SK-MEL-5 (cell line): ENCODE data around the gene FUT6. TPM values are rescaled to one million over a fixed set of nuclear protein-coding genes. Genes with fewer than 3 reads are reported as not detected.

ENCODE experiments used
- DNase-seq: peaks from one replicate; pipeline ENCODE4 v3.0.0-alpha.2; 2016; ENCODE audit warnings: low read depth, low spot score
- in situ Hi-C: cut with HindIII; loops from 2 replicates; pipeline ENCODE4 v1.10.0; 2016; ENCODE audit warnings: low sequenced_read_pairs, high pct_unique_total_duplicates, low pct_unique_long_range_greater_than_20kb
- total RNA-seq: library from RNA; depleted of rRNA; stranded (reverse); fragments of >200 nt; shearing (Covaris generic); gene quantifications from 2 replicates; pipeline ENCODE4 v1.2.3, GENCODE V29; 2014

Gene FUT6
- total RNA-seq, 1 experiment from 2014 or later, result not detected

GRCh38 chr19:5818594-5818993 lies 20.9 kb downstream of the FUT6 start:
- in situ Hi-C loops, result no loop called here
- no peak for DNase-seq

GRCh38 chr19:5817218-5817617 lies 22.3 kb downstream of the FUT6 start:
- in situ Hi-C loops, result no loop called here
- no peak for DNase-seq

GRCh38 chr19:5814852-5815246 lies 24.7 kb downstream of the FUT6 start:
- no peak for DNase-seq
- in situ Hi-C loops, result no loop called here

GRCh38 chr19:5814123-5814851 lies 25.2 kb downstream of the FUT6 start:
- DNase-seq, result no peak
- in situ Hi-C loops, result no loop called here

- in situ Hi-C loops, result no loop called here
- DNase-seq, result no peak
These were observed 28.4 kb downstream of the FUT6 start for GRCh38 chr19:5811117-5811516.

- no peak for DNase-seq
- in situ Hi-C loops, result no loop called here
These were observed 30.0 kb downstream of the FUT6 start for GRCh38 chr19:5809469-5809868.

- no peak for DNase-seq
- in situ Hi-C loops, result no loop called here
These were observed 30.4 kb downstream of the FUT6 start for GRCh38 chr19:5809053-5809452.

- no peak for DNase-seq
- in situ Hi-C loops, result no loop called here
These were observed 31.2 kb downstream of the FUT6 start for GRCh38 chr19:5808120-5808816.

GRCh38 chr19:5806905-5807304 lies 32.6 kb downstream of the FUT6 start:
- in situ Hi-C loops, result no loop called here
- no peak for DNase-seq

GRCh38 chr19:5806133-5806489 lies 33.4 kb downstream of the FUT6 start:
- in situ Hi-C loops, result no loop called here

GRCh38 chr19:5805462-5806132 lies 33.9 kb downstream of the FUT6 start:
- DNase-seq, result peak; percentile 63
- in situ Hi-C loops, result no loop called here

More at GRCh38 chr19:5806133-5806489, 33.4 kb downstream of the FUT6 start:
- DNase-seq, result no peak

- DNase-seq, result peak; percentile 29
- in situ Hi-C loops, result no loop called here
These were observed 34.7 kb downstream of the FUT6 start, which contains the start of gene NRTN for GRCh38 chr19:5804516-5805461. NRTN (plus strand) TSS chr19:5805067; CDS start chr19:5824166, 19,099 bp downstream.

GRCh38 chr19:5803752-5804515 lies 35.6 kb downstream of the FUT6 start:
- in situ Hi-C loops, result no loop called here
- DNase-seq, result peak; percentile 87

GRCh38 chr19:5803441-5803751 lies 36.1 kb downstream of the FUT6 start:
- no peak for DNase-seq

GRCh38 chr19:5801796-5802619 lies 37.5 kb downstream of the FUT6 start:
- DNase-seq, result peak; percentile 52
- in situ Hi-C loops, result no loop called here

More at GRCh38 chr19:5803441-5803751, 36.1 kb downstream of the FUT6 start:
- in situ Hi-C loops, result no loop called here
